ENCODE measurements around the gene NR3C2. TPM values are rescaled to one million over a fixed set of nuclear protein-coding genes. Genes with fewer than 3 reads are reported as not detected.
A peak's percentile ranks its signal among the peaks of the same experiment; 100 is the strongest.

NR3C2 gene
- 0.14 and 0.28 TPM in 2 replicates for total RNA-seq

DNA sequence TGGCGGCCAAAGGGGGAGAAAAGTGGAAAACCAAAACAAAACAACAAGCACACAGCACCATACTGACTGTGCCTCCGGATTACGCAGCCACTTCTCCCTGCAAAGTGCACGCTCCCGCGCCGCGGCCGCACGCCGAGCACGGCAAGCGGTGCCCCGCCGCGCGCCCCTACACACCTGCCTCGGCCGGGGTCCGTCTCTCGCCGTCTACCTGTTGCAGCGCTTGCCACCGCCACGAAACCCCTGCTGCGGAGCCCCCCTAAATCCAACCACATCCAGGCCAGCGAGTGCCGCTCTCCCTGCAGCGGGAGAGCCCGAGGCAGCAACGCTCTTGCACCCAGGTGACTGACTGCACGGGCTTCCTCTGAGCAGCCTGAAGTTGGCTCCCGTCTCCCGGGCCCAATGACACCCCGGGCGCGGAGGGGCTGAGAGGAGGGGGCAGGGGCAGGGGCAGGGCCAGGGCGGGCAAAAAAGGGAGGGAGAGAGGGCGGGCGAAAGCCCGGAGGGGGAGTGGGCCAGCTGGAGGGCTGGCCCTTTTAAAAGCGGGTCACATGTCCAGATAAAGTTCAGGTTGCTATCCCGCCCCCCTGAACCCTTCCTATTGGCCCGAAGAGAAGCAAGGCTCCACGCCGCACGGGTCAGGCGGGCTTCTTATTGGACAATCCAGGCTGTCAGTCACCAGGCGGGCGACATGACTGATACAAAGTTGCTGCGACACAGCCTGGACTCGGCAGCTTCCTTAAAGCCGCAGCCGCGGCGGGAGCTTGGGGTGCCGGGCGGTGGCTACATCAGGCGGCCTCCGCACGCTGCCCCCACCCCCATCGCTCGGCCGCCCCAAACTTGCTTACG, at the start of gene NR3C2:
TSS of gene NR3C2 (minus strand) at position 429 of the 846 bp plus-strand sequence.
- Mint-ChIP-seq H3K4me3 (peak within 1 kb of the TSS; percentile 91), H3K9me3 (no peaks in the 10 kb centered on the region), H3K27ac (peak within 1 kb of the TSS; percentile 76), H3K4me1 (peaks cover 27% of the 10 kb centered on the region), H3K27me3 (peaks cover 49% of the 10 kb centered on the region), H3K36me3 (ENCODE audit: low read depth) (no peaks in the 10 kb centered on the region)
- DNase-seq, result peak; percentile 98
- intact Hi-C loops (cut with micrococcal nuclease), result loop anchor here (1.0 to 10.0 kb wide), 5 partner anchors 385 to 825 kb away; partner anchors contain the start of genes ARHGAP10, PRMT9 and TMEM184C

DNA sequence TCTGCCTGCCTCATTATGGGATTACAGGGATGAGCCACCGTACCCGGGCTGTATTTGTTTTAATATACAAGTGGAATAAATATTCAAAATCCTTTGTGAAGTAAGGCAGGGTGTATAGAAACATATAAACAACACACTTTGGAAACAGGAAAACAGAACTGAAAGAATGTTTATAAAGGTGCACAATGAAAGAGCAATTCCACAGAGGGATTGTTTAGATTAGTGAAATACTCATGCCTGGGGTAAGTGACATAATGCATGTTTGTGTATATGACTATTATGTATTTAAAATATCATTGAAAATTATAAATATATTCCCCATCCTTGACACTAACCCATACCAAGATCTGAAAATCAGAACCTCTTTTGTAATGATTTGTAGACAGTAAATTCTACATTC, 45.0 kb upstream of the NR3C2 start:
- no peak overlapping the region for H3K4me3 Mint-ChIP-seq
- H3K9me3 Mint-ChIP-seq, result no peaks in the 10 kb centered on the region
- no peaks in the 10 kb centered on the region for H3K36me3 Mint-ChIP-seq (ENCODE audit: low read depth)

DNA sequence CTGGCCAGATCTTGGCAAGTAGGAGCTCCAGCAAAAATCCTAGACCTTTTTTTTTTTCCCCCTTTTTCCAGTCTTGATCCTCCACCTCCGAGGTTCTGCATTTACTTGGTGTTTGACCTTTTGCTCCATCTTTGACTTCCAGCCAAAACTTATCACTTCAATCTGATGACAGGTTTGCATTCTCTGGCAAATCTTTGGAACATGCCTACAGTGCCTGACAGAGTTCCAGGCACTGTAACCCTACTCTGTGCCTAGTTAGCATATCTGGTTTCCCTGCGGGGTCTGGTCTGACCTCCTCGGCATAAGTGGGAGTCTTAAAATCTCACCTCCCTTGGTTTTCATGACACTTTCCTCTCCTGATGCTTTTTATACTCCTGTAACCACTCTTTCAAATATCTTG, 39.4 kb upstream of the NR3C2 start:
- no peak overlapping the region for H3K4me3 Mint-ChIP-seq
- H3K36me3 Mint-ChIP-seq (ENCODE audit: low read depth), result no peaks in the 10 kb centered on the region
- H3K9me3 Mint-ChIP-seq, result no peaks in the 10 kb centered on the region
- peak; percentile 13 for DNase-seq
- H3K27ac Mint-ChIP-seq, result no peak overlapping the region
- H3K4me1 Mint-ChIP-seq, result no peaks in the 10 kb centered on the region
- no peaks in the 10 kb centered on the region for H3K27me3 Mint-ChIP-seq
- intact Hi-C loops (cut with micrococcal nuclease), result no loop called here

More for the DNA sequence above, 45.0 kb upstream of the NR3C2 start:
- no peak for DNase-seq
- intact Hi-C loops (cut with micrococcal nuclease), result no loop called here
- no peak overlapping the region for H3K27ac Mint-ChIP-seq
- H3K27me3 Mint-ChIP-seq, result no peaks in the 10 kb centered on the region
- no peaks in the 10 kb centered on the region for H3K4me1 Mint-ChIP-seq

DNA sequence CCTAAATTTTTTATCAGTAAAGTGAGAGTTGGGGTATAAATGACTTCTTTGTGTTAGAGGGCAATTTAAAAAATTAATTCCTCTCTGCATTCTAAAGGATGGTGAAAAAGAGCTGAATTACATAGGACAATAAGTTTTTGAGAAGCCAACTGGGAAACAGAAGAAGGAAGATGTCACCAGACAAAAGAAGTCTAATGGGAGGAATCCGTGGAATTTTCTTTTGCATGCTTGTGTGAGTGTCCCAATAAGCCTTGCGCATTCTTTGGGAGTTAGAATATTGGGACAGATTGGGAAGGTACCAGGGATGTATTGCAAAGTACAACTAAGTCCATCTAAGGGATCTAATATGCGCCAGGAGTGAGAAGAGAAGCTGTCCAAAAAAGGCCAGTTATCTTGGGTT, 35.1 kb upstream of the NR3C2 start:
- Mint-ChIP-seq H3K36me3 (ENCODE audit: low read depth) (no peaks in the 10 kb centered on the region), H3K27me3 (no peaks in the 10 kb centered on the region), H3K4me3 (no peak overlapping the region), H3K27ac (no peak overlapping the region), H3K4me1 (no peaks in the 10 kb centered on the region), H3K9me3 (no peaks in the 10 kb centered on the region)
- intact Hi-C loops (cut with micrococcal nuclease), result no loop called here
- DNase-seq, result peak; percentile 1

DNA sequence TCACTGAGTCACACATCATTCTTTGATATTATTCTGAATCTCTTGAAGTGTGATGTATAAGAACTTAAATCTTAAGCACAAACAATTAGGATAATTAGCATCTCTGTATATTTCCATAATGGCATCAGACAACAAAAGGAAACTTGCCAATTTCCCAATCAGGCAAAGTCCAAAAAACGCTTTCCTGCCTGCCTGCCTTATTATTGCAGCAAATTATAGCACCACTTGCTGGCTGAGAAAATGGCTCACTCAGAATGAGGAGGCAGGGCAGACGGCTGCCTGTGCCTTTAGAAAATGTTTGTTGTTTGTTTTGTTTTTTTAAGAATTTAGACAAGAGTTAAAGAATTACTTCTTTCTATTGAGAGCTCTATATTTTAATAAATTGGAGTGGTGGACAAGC, 27.7 kb upstream of the NR3C2 start:
- Mint-ChIP-seq H3K27me3 (peaks cover 2% of the 10 kb centered on the region), H3K36me3 (ENCODE audit: low read depth) (no peaks in the 10 kb centered on the region), H3K4me3 (no peak overlapping the region), H3K9me3 (no peaks in the 10 kb centered on the region), H3K27ac (no peak overlapping the region), H3K4me1 (no peaks in the 10 kb centered on the region)
- DNase-seq, result no peak
- intact Hi-C loops (cut with micrococcal nuclease), result no loop called here

DNA sequence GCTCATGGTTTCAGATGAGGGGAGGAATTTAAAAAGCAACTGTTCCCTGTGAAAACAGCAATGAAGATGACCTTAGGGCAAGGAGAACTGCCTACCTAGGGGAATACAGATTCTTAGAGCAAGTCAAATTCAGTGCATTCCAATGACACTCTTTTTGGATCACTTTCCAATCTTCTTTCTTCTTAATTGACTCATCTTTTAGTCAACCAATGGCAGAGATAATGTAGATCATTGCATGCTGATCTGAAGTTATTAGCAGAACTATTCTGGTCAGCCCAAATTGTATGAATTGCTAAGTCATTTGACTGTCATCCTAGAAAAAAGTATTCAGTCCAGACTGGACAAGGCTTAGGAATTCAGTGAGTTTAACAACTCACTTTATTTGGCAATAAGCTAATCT, 12.6 kb upstream of the NR3C2 start:
- no peaks in the 10 kb centered on the region for H3K36me3 Mint-ChIP-seq (ENCODE audit: low read depth)
- H3K27ac Mint-ChIP-seq, result no peak overlapping the region
- DNase-seq, result no peak
- H3K4me1 Mint-ChIP-seq, result no peaks in the 10 kb centered on the region
- intact Hi-C loops (cut with micrococcal nuclease), result no loop called here
- no peaks in the 10 kb centered on the region for H3K9me3 Mint-ChIP-seq
- H3K27me3 Mint-ChIP-seq, result peaks cover 9% of the 10 kb centered on the region
- no peak overlapping the region for H3K4me3 Mint-ChIP-seq

DNA sequence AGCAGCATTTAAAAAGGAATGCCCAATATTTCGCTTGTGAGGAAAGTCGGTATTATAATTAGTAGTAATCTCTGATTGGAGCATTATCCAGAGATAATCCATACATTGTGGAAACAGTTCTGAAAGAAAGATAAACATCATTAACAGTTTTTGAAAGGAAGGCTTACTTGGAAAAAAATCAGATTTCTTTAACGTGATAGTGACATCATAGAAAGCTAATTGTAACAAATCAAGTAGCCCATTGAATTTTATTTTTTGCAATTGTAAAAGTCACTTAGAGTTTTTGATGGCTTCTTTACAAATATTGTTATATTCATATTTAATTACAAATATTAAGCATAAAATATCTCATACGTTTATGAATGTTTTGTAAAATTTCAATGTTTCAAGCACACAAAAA, 11.6 kb upstream of the NR3C2 start:
- intact Hi-C loops (cut with micrococcal nuclease), result no loop called here
- no peaks in the 10 kb centered on the region for H3K36me3 Mint-ChIP-seq (ENCODE audit: low read depth)
- no peaks in the 10 kb centered on the region for H3K4me1 Mint-ChIP-seq
- DNase-seq, result no peak
- H3K27me3 Mint-ChIP-seq, result peaks cover 16% of the 10 kb centered on the region
- H3K4me3 Mint-ChIP-seq, result no peak overlapping the region
- H3K27ac Mint-ChIP-seq, result no peak overlapping the region
- H3K9me3 Mint-ChIP-seq, result no peaks in the 10 kb centered on the region

DNA sequence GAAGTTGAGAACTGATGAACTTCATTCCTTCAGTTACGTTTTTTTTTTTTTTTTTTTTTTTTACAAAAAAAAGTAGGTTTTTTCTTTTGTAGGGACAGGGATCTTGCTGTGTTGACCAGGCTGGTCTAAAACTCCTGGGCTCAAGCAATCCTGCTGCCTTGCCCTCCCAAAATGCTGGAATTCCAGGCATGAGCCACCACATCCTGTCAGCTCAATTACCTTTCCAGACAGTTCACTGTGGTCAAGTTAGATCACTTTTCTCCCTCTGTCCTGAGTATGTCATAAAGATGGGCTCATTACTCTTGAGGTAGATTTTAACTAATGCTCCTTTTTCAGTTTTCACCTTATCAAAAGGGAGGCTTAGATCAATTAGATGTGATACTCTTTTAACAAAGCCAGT, 10.8 kb upstream of the NR3C2 start:
- H3K27me3 Mint-ChIP-seq, result peaks cover 21% of the 10 kb centered on the region
- no peaks in the 10 kb centered on the region for H3K36me3 Mint-ChIP-seq (ENCODE audit: low read depth)
- H3K4me3 Mint-ChIP-seq, result no peak overlapping the region
- H3K9me3 Mint-ChIP-seq, result no peaks in the 10 kb centered on the region
- no peak for DNase-seq
- intact Hi-C loops (cut with micrococcal nuclease), result no loop called here
- H3K4me1 Mint-ChIP-seq, result no peaks in the 10 kb centered on the region
- no peak overlapping the region for H3K27ac Mint-ChIP-seq

- H3K9me3 Mint-ChIP-seq, result no peaks in the 10 kb centered on the region
- intact Hi-C loops (cut with micrococcal nuclease), result loop anchor here (10.0 kb wide), 1 partner anchor 655 kb away; no protein-coding TSS in a partner anchor
- no peak overlapping the region for H3K4me3 Mint-ChIP-seq
- H3K27ac Mint-ChIP-seq, result no peak overlapping the region
- H3K4me1 Mint-ChIP-seq, result peaks cover 7% of the 10 kb centered on the region
- no peak for DNase-seq
- no peaks in the 10 kb centered on the region for H3K36me3 Mint-ChIP-seq (ENCODE audit: low read depth)
- peaks cover 44% of the 10 kb centered on the region for H3K27me3 Mint-ChIP-seq
Observed at GRCh38 chr4:148449921-148450320, 7.7 kb upstream of the NR3C2 start.

- H3K27me3 Mint-ChIP-seq, result peaks cover 48% of the 10 kb centered on the region
- peaks cover 14% of the 10 kb centered on the region for H3K4me1 Mint-ChIP-seq
- no peak for DNase-seq
- no peak overlapping the region for H3K4me3 Mint-ChIP-seq
- no peak overlapping the region for H3K27ac Mint-ChIP-seq
- H3K36me3 Mint-ChIP-seq (ENCODE audit: low read depth), result no peaks in the 10 kb centered on the region
- intact Hi-C loops (cut with micrococcal nuclease), result loop anchor here (10.0 kb wide), 1 partner anchor 653 kb away; no protein-coding TSS in a partner anchor
- H3K9me3 Mint-ChIP-seq, result no peaks in the 10 kb centered on the region
Observed at GRCh38 chr4:148448141-148448540, 5.9 kb upstream of the NR3C2 start.

- Mint-ChIP-seq H3K4me1 (peaks cover 18% of the 10 kb centered on the region), H3K36me3 (ENCODE audit: low read depth) (no peaks in the 10 kb centered on the region), H3K27ac (no peak overlapping the region), H3K4me3 (no peak overlapping the region), H3K27me3 (peaks cover 48% of the 10 kb centered on the region), H3K9me3 (no peaks in the 10 kb centered on the region)
- DNase-seq, result no peak
- intact Hi-C loops (cut with micrococcal nuclease), result loop anchor here (10.0 kb wide), 1 partner anchor 653 kb away; no protein-coding TSS in a partner anchor
Observed at GRCh38 chr4:148447681-148448080, 5.5 kb upstream of the NR3C2 start.

GRCh38 chr4:148445860-148446330, 3.7 kb upstream of the NR3C2 start:
- DNase-seq, result no peak

GRCh38 chr4:148445071-148445859, 3.1 kb upstream of the NR3C2 start:
- intact Hi-C loops (cut with micrococcal nuclease), result loop anchor here (10.0 kb wide), 1 partner anchor 650 kb away; no protein-coding TSS in a partner anchor
- H3K27me3 Mint-ChIP-seq, result peaks cover 55% of the 10 kb centered on the region
- H3K9me3 Mint-ChIP-seq, result no peaks in the 10 kb centered on the region

More at GRCh38 chr4:148445860-148446330, 3.7 kb upstream of the NR3C2 start:
- peaks cover 25% of the 10 kb centered on the region for H3K4me1 Mint-ChIP-seq
- H3K27me3 Mint-ChIP-seq, result peaks cover 50% of the 10 kb centered on the region
- peak overlapping the region; percentile 48 for H3K27ac Mint-ChIP-seq
- intact Hi-C loops (cut with micrococcal nuclease), result loop anchor here (10.0 kb wide), 1 partner anchor 651 kb away; no protein-coding TSS in a partner anchor
- H3K36me3 Mint-ChIP-seq (ENCODE audit: low read depth), result no peaks in the 10 kb centered on the region
- no peaks in the 10 kb centered on the region for H3K9me3 Mint-ChIP-seq
- peak overlapping the region; percentile 81 for H3K4me3 Mint-ChIP-seq

More at GRCh38 chr4:148445071-148445859, 3.1 kb upstream of the NR3C2 start:
- no peaks in the 10 kb centered on the region for H3K36me3 Mint-ChIP-seq (ENCODE audit: low read depth)
- H3K27ac Mint-ChIP-seq, result peak overlapping the region; percentile 19
- peak; percentile 85 for DNase-seq
- H3K4me3 Mint-ChIP-seq, result peak overlapping the region; percentile 81
- H3K4me1 Mint-ChIP-seq, result peaks cover 27% of the 10 kb centered on the region
